Activated T-cell treated with anti-CD3 and anti-CD28 coated beads, Interleukin-2, amount 50 U/mL, for 24 hours (primary cell): ENCODE measurements around the gene ADD3.

Source experiments
- DNase-seq: peaks from one replicate; pipeline ENCODE4 v3.0.0-alpha.2; 2020
- H3K27ac Mint-ChIP-seq: 2 replicates; pipeline ENCODE4 v1.8.0; 2020; ENCODE audit warnings: mild to moderate bottlenecking, mixed read lengths
- H3K27me3 Mint-ChIP-seq: 2 replicates; pipeline ENCODE4 v1.8.0; 2020; ENCODE audit warnings: mixed read lengths
- H3K36me3 Mint-ChIP-seq: 2 replicates; pipeline ENCODE4 v1.8.0; 2020; ENCODE audit warnings: low read depth, mixed read lengths
- H3K4me1 Mint-ChIP-seq: 2 replicates; pipeline ENCODE4 v1.8.0; 2020; ENCODE audit warnings: low read depth, mixed read lengths
- H3K4me3 Mint-ChIP-seq: 2 replicates; pipeline ENCODE4 v1.8.0; 2020; ENCODE audit warnings: mild to moderate bottlenecking, moderate library complexity, mixed read lengths
- H3K9me3 Mint-ChIP-seq: 2 replicates; pipeline ENCODE4 v1.8.0; 2020; ENCODE audit warnings: mixed read lengths

Gene ADD3

GRCh38 chr10:109988212-109988596, 19.6 kb upstream of the ADD3 start:
- no peaks in the 10 kb centered on the region for H3K9me3 Mint-ChIP-seq
- no peaks in the 10 kb centered on the region for H3K27me3 Mint-ChIP-seq
- H3K4me1 Mint-ChIP-seq, result peaks cover 6% of the 10 kb centered on the region
- no peak for DNase-seq
- no peak overlapping the region for H3K4me3 Mint-ChIP-seq
- H3K36me3 Mint-ChIP-seq, result no peaks in the 10 kb centered on the region
- no peak overlapping the region for H3K27ac Mint-ChIP-seq

- H3K9me3 Mint-ChIP-seq, result no peaks in the 10 kb centered on the region
- H3K27ac Mint-ChIP-seq, result no peak overlapping the region
- no peaks in the 10 kb centered on the region for H3K36me3 Mint-ChIP-seq
- no peak for DNase-seq
- H3K4me1 Mint-ChIP-seq, result peaks cover 11% of the 10 kb centered on the region
- H3K4me3 Mint-ChIP-seq, result no peak overlapping the region
- no peaks in the 10 kb centered on the region for H3K27me3 Mint-ChIP-seq
Measured at GRCh38 chr10:109991266-109991855, 16.4 kb upstream of the ADD3 start.

GRCh38 chr10:109992485-109992884, 15.3 kb upstream of the ADD3 start:
- Mint-ChIP-seq H3K4me1 (peaks cover 15% of the 10 kb centered on the region), H3K27ac (no peak overlapping the region), H3K27me3 (no peaks in the 10 kb centered on the region), H3K36me3 (no peaks in the 10 kb centered on the region), H3K9me3 (no peaks in the 10 kb centered on the region), H3K4me3 (no peak overlapping the region)
- no peak for DNase-seq

GRCh38 chr10:109993551-109994330, 14.0 kb upstream of the ADD3 start:
- Mint-ChIP-seq H3K9me3 (no peaks in the 10 kb centered on the region), H3K27me3 (no peaks in the 10 kb centered on the region), H3K36me3 (no peaks in the 10 kb centered on the region), H3K27ac (no peak overlapping the region), H3K4me1 (peaks cover 22% of the 10 kb centered on the region), H3K4me3 (no peak overlapping the region)
- no peak for DNase-seq

- Mint-ChIP-seq H3K36me3 (no peaks in the 10 kb centered on the region), H3K4me3 (no peak overlapping the region), H3K4me1 (peaks cover 23% of the 10 kb centered on the region), H3K27ac (no peak overlapping the region), H3K9me3 (no peaks in the 10 kb centered on the region), H3K27me3 (no peaks in the 10 kb centered on the region)
- DNase-seq, result no peak
Measured at GRCh38 chr10:109994711-109995577, 12.8 kb upstream of the ADD3 start.

- no peaks in the 10 kb centered on the region for H3K27me3 Mint-ChIP-seq
- no peaks in the 10 kb centered on the region for H3K9me3 Mint-ChIP-seq
- no peak for DNase-seq
- no peak overlapping the region for H3K4me3 Mint-ChIP-seq
- H3K36me3 Mint-ChIP-seq, result no peaks in the 10 kb centered on the region
- no peak overlapping the region for H3K27ac Mint-ChIP-seq
- H3K4me1 Mint-ChIP-seq, result peaks cover 23% of the 10 kb centered on the region
Measured at GRCh38 chr10:109995595-109995994, 12.2 kb upstream of the ADD3 start.

GRCh38 chr10:109996225-109996624, 11.6 kb upstream of the ADD3 start:
- Mint-ChIP-seq H3K27ac (no peak overlapping the region), H3K9me3 (no peaks in the 10 kb centered on the region), H3K4me1 (peaks cover 23% of the 10 kb centered on the region), H3K4me3 (no peak overlapping the region), H3K36me3 (no peaks in the 10 kb centered on the region), H3K27me3 (no peaks in the 10 kb centered on the region)
- no peak for DNase-seq

GRCh38 chr10:109996766-109997171, 11.0 kb upstream of the ADD3 start:
- H3K36me3 Mint-ChIP-seq, result no peaks in the 10 kb centered on the region
- peaks cover 23% of the 10 kb centered on the region for H3K4me1 Mint-ChIP-seq
- H3K27ac Mint-ChIP-seq, result no peak overlapping the region
- no peaks in the 10 kb centered on the region for H3K9me3 Mint-ChIP-seq
- H3K27me3 Mint-ChIP-seq, result no peaks in the 10 kb centered on the region
- no peak for DNase-seq
- no peak overlapping the region for H3K4me3 Mint-ChIP-seq

- Mint-ChIP-seq H3K9me3 (no peaks in the 10 kb centered on the region), H3K4me1 (peaks cover 22% of the 10 kb centered on the region), H3K4me3 (no peak overlapping the region), H3K36me3 (no peaks in the 10 kb centered on the region), H3K27me3 (no peaks in the 10 kb centered on the region), H3K27ac (no peak overlapping the region)
- no peak for DNase-seq
Measured at GRCh38 chr10:109997233-109997632, 10.6 kb upstream of the ADD3 start.

- Mint-ChIP-seq H3K36me3 (no peaks in the 10 kb centered on the region), H3K9me3 (no peaks in the 10 kb centered on the region), H3K27ac (no peak overlapping the region), H3K4me1 (peaks cover 17% of the 10 kb centered on the region), H3K4me3 (no peak overlapping the region), H3K27me3 (no peaks in the 10 kb centered on the region)
- DNase-seq, result no peak
Measured at GRCh38 chr10:109998513-109998912, 9.3 kb upstream of the ADD3 start.

GRCh38 chr10:110002801-110003523, 4.8 kb upstream of the ADD3 start:
- Mint-ChIP-seq H3K4me1 (peaks cover 15% of the 10 kb centered on the region), H3K9me3 (no peaks in the 10 kb centered on the region), H3K4me3 (no peak overlapping the region), H3K27ac (no peak overlapping the region), H3K27me3 (no peaks in the 10 kb centered on the region), H3K36me3 (no peaks in the 10 kb centered on the region)
- no peak for DNase-seq

- no peak for DNase-seq
- Mint-ChIP-seq H3K4me1 (peaks cover 11% of the 10 kb centered on the region), H3K27ac (no peak overlapping the region), H3K36me3 (peaks cover 1% of the 10 kb centered on the region), H3K4me3 (no peak overlapping the region), H3K9me3 (no peaks in the 10 kb centered on the region), H3K27me3 (no peaks in the 10 kb centered on the region)
Measured at GRCh38 chr10:110003524-110003885, 4.3 kb upstream of the ADD3 start.

GRCh38 chr10:110005719-110006118, 2.1 kb upstream of the ADD3 start:
- Mint-ChIP-seq H3K9me3 (no peaks in the 10 kb centered on the region), H3K4me1 (peaks cover 27% of the 10 kb centered on the region), H3K27me3 (no peaks in the 10 kb centered on the region), H3K36me3 (peaks cover 8% of the 10 kb centered on the region), H3K27ac (no peak overlapping the region), H3K4me3 (no peak overlapping the region)
- DNase-seq, result no peak

- H3K4me1 Mint-ChIP-seq, result peaks cover 34% of the 10 kb centered on the region
- DNase-seq, result no peak
- no peak overlapping the region for H3K27ac Mint-ChIP-seq
- H3K36me3 Mint-ChIP-seq, result peaks cover 8% of the 10 kb centered on the region
- H3K9me3 Mint-ChIP-seq, result no peaks in the 10 kb centered on the region
- no peak overlapping the region for H3K4me3 Mint-ChIP-seq
- H3K27me3 Mint-ChIP-seq, result no peaks in the 10 kb centered on the region
Measured at GRCh38 chr10:110006358-110007160, 1.2 kb upstream of the ADD3 start.
